GM23338 (cell line): Measurements from ENCODE around the gene NCCRP1.

Source experiments
- CREB1 ChIP-seq: fragments of 250-450 bp; sonication (Bioruptor Pico); IDR thresholded peaks from 2 replicates; pipeline ENCODE4 v1.5.0; 2020; ENCODE audit warnings: low read depth, mild to moderate bottlenecking, moderate library complexity
- CTCF ChIP-seq, 2 experiments: fragments of 200-600 bp in 1 of 2; sonication (generic) in 1 of 2; conservative IDR thresholded peaks; 2 replicates each; pipeline versions ENCODE4 v1.5.1 to v1.6.1; 2016 to 2017; ENCODE audit warnings: antibody characterized with exemption in 2 of 2, low read depth in 2 of 2, mild to moderate bottlenecking in 2 of 2, moderate library complexity in 1 of 2
- EZH2phosphoT487 ChIP-seq: fragments of 200-600 bp; sonication (generic); IDR thresholded peaks from one replicate; pipeline ENCODE4 v1.8.1; 2018; ENCODE audit warnings: antibody characterized with exemption; ENCODE audit not compliant: unreplicated experiment
- POLR2AphosphoS5 ChIP-seq: IDR thresholded peaks from 2 replicates; pipeline ENCODE4 v1.6.1; 2016; ENCODE audit warnings: antibody characterized with exemption, low read depth

GRCh38 chr19:39177110-39177699 is 19.6 kb upstream of the NCCRP1 start:
- TF ChIP-seq CTCF (conservative IDR thresholded peaks at IDR 0.05; ENCODE audit: low read depth in 2 of 2) (no peak), EZH2phosphoT487 (no peak), POLR2AphosphoS5 (no peak), CREB1 (no peak)
